Liver (tissue), 9 donors: ENCODE measurements around the gene SLC6A2. TPM values are rescaled to one million over a fixed set of nuclear protein-coding genes. Genes with fewer than 3 reads are reported as not detected.
"Not testable (repeated sequence)": the region's sequence is repeated elsewhere in the genome, so short reads cannot be mapped to it uniquely, and the experiment has no call there.

Experiments used
- DNase-seq: peaks from one replicate; pipeline ENCODE4 v3.0.0-alpha.2; 2017; ENCODE audit warnings: low spot score
- H3K27ac ChIP-seq, 2 donors: one replicate each; pipeline ENCODE4 v1.7.0; 2013; ENCODE audit warnings: inconsistent platforms in 2 of 2, low read length in 2 of 2, control low read depth in 1 of 2, low read depth in 1 of 2, mild to moderate bottlenecking in 1 of 2
- H3K27me3 ChIP-seq, 4 donors: one replicate each; pipeline versions ENCODE4 v1.6.1 to v1.7.0; 2013; ENCODE audit warnings: low read length in 3 of 4, inconsistent platforms in 1 of 4, mild to moderate bottlenecking in 1 of 4, moderate library complexity in 1 of 4; ENCODE audit not compliant: control insufficient read depth in 4 of 4, insufficient read depth in 4 of 4
- H3K36me3 ChIP-seq, 4 donors: one replicate each; pipeline versions ENCODE4 v1.6.1 to v1.7.0; 2013; ENCODE audit warnings: low read length in 3 of 4, mild to moderate bottlenecking in 3 of 4, low read depth in 1 of 4, moderate library complexity in 1 of 4; ENCODE audit not compliant: control insufficient read depth in 4 of 4, insufficient read depth in 3 of 4
- H3K4me1 ChIP-seq, 4 donors: one replicate each; pipeline versions ENCODE4 v1.6.1 to v1.7.0; 2013; ENCODE audit warnings: low read length in 3 of 4, mild to moderate bottlenecking in 3 of 4, moderate library complexity in 1 of 4; ENCODE audit not compliant: control insufficient read depth in 4 of 4, insufficient read depth in 4 of 4
- H3K4me3 ChIP-seq, 3 donors: one replicate each; pipeline versions ENCODE4 v1.6.1 to v1.7.0; 2013; ENCODE audit warnings: low read length in 3 of 3, control low read depth in 1 of 3, low read depth in 1 of 3, mild to moderate bottlenecking in 1 of 3
- H3K9ac ChIP-seq, 2 donors: one replicate each; pipeline ENCODE4 v1.7.0; 2013; ENCODE audit warnings: low read length in 2 of 2, mild to moderate bottlenecking in 2 of 2, moderate library complexity in 2 of 2, control low read depth in 1 of 2, low read depth in 1 of 2
- H3K9me3 ChIP-seq, 4 donors: one replicate each; pipeline versions ENCODE4 v1.6.1 to v1.7.0; 2013; ENCODE audit warnings: low read length in 3 of 4; ENCODE audit not compliant: control insufficient read depth in 4 of 4
- ATF3 ChIP-seq: IDR thresholded peaks from 2 replicates; pipeline ENCODE4 v1.6.1; 2016; ENCODE audit warnings: antibody characterized with exemption
- CTCF ChIP-seq: fragments of 150-350 bp; IDR thresholded peaks from 2 replicates; pipeline ENCODE4 v1.5.1; 2017; ENCODE audit warnings: improper control_type of control experiment, low read depth, low read length; ENCODE audit not compliant: missing input control
- FOXA1 ChIP-seq: IDR thresholded peaks from 2 replicates; pipeline ENCODE4 v1.6.1; 2016; ENCODE audit warnings: antibody characterized with exemption
- FOXA2 ChIP-seq: IDR thresholded peaks from 2 replicates; pipeline ENCODE4 v1.6.1; 2016; ENCODE audit warnings: antibody characterized with exemption
- HNF4A ChIP-seq, 2 donors: conservative IDR thresholded peaks; 2 replicates each; pipeline ENCODE4 v1.6.1; 2016; ENCODE audit warnings: antibody characterized with exemption in 2 of 2, mild to moderate bottlenecking in 2 of 2
- HNF4G ChIP-seq: IDR thresholded peaks from 2 replicates; pipeline ENCODE4 v1.6.1; 2016; ENCODE audit warnings: antibody characterized with exemption
- JUND ChIP-seq, 2 donors: IDR thresholded peaks; 2 replicates each; pipeline ENCODE4 v1.6.1; 2016; ENCODE audit warnings: antibody characterized with exemption in 2 of 2
- NR2F2 ChIP-seq: IDR thresholded peaks from 2 replicates; pipeline ENCODE4 v1.6.1; 2016; ENCODE audit warnings: antibody characterized with exemption
- RAD21 ChIP-seq, 2 donors: IDR thresholded peaks; 2 replicates each; pipeline ENCODE4 v1.6.1; 2016; ENCODE audit warnings: antibody characterized with exemption in 2 of 2, mild to moderate bottlenecking in 2 of 2
- SP1 ChIP-seq: IDR thresholded peaks from 2 replicates; pipeline ENCODE4 v1.6.1; 2018; ENCODE audit warnings: antibody characterized with exemption, mild to moderate bottlenecking
- TAF1 ChIP-seq: conservative IDR thresholded peaks from 2 replicates; pipeline ENCODE4 v1.6.1; 2016; ENCODE audit warnings: antibody characterized with exemption, mild to moderate bottlenecking
- WGBS: extraction: QIAGEN DNeasy Blood & Tissue Kit; methylation state at CpG from one replicate; pipeline ENCODE4 v1.1.7; 2013; 5-methylcytosine and 5-hydroxymethylcytosine counted together
- polyA plus RNA-seq, 2 donors: library from polyadenylated mRNA; stranded (reverse) in 1 of 2; unstranded in 1 of 2; fragments of 200-250 nt in 1 of 2; fragments of >200 nt in 1 of 2; fragmentation: Nextera tagmentation in 1 of 2; extraction: Ambion mirVana in 1 of 2; gene quantifications; one replicate each; pipeline versions ENCODE4 v1.2.1 to v1.2.3, GENCODE V29; 2013 to 2015
- total RNA-seq, 2 donors: library from RNA; depleted of rRNA; stranded (reverse); fragments of >200 nt; gene quantifications; one replicate each; pipeline ENCODE4 v1.2.3, GENCODE V29; 2014
- donor health status: healthy.
- donor health status: healthy.
- donor health status: healthy.
- donor health status: healthy.
- donor health status: healthy.

Gene SLC6A2
- total and polyA plus RNA-seq, 4 donors: under 0.01 to 0.10 (median 0.07) TPM; not detected in 1

GRCh38 chr16:55746081-55746480, 90.3 kb downstream of the SLC6A2 start (continued):
- TF ChIP-seq CTCF (no peak), FOXA1 (no peak), HNF4A (conservative IDR thresholded peaks at IDR 0.05) (no peak), TAF1 (no peak), JUND (IDR thresholded peaks at IDR 0.05) (no peak), RAD21 (IDR thresholded peaks at IDR 0.05) (no peak)

GRCh38 chr16:55747785-55748184, 92.0 kb downstream of the SLC6A2 start:
- DNase-seq: no peak
- TF ChIP-seq TAF1 (no peak), SP1 (no peak), JUND (IDR thresholded peaks at IDR 0.05) (no peak), NR2F2 (no peak), FOXA2 (no peak), CTCF (no peak), HNF4G (no peak), ATF3 (no peak), HNF4A (conservative IDR thresholded peaks at IDR 0.05) (no peak), FOXA1 (no peak)
- H3K9ac ChIP-seq: no peak overlapping the region

GRCh38 chr16:55752465-55753144, 96.8 kb downstream of the SLC6A2 start:
- DNase-seq, H3K4me3 ChIP-seq, H3K36me3 ChIP-seq, H3K9ac ChIP-seq, H3K9me3 ChIP-seq, H3K27me3 ChIP-seq, H3K27ac ChIP-seq, H3K4me1 ChIP-seq: not testable (repeated sequence)
- WGBS: 69% methylated on average over 5 of the region's 5 CpGs

More at GRCh38 chr16:55747785-55748184, 92.0 kb downstream of the SLC6A2 start:
- no peaks in the 10 kb centered on the region for H3K9me3 ChIP-seq
- no peaks in the 10 kb centered on the region for H3K4me1 ChIP-seq
- H3K27me3 ChIP-seq: no peaks in the 10 kb centered on the region
- no peaks in the 10 kb centered on the region for H3K36me3 ChIP-seq
- H3K27ac ChIP-seq: no peak overlapping the region
- no peak overlapping the region for H3K4me3 ChIP-seq
- WGBS: 76% methylated on average over 4 of the region's 4 CpGs

- WGBS: 73% methylated on average over 4 of the region's 4 CpGs
- not testable (repeated sequence) for H3K27ac ChIP-seq, DNase-seq
Observed at GRCh38 chr16:55753145-55753631, 97.4 kb downstream of the SLC6A2 start.

More at GRCh38 chr16:55753145-55753631, 97.4 kb downstream of the SLC6A2 start:
- H3K9me3 ChIP-seq, H3K9ac ChIP-seq, H3K4me3 ChIP-seq, H3K36me3 ChIP-seq, H3K27me3 ChIP-seq, H3K4me1 ChIP-seq: not testable (repeated sequence)

Other genes starting within 250 kb of the SLC6A2 start
- 1 to 10 TPM; 4.6 to 6.3 TPM for gene MMP2, start 176.8 kb upstream of the SLC6A2 start, total RNA-seq
- 1 to 10 TPM; 2.8 to 6.0 TPM for gene MMP2, start 176.8 kb upstream of the SLC6A2 start, polyA plus RNA-seq
- 1 to 10 TPM; 4.1 to 4.2 TPM for gene LPCAT2, start 146.9 kb upstream of the SLC6A2 start, total RNA-seq
- 1 to 10 TPM in 1 of 2 donors, under 1 TPM in 1; 0.96 to 1.2 TPM for gene LPCAT2, start 146.9 kb upstream of the SLC6A2 start, polyA plus RNA-seq
- under 1 TPM; 0.33 to 0.42 TPM for gene CAPNS2, start 89.3 kb upstream of the SLC6A2 start, total RNA-seq
- not detected for gene CAPNS2, start 89.3 kb upstream of the SLC6A2 start, polyA plus RNA-seq
- 100 to 1,000 TPM in 1 of 2 donors, 1 to 10 TPM in 1; 8.4 to 376 TPM for gene CES1, start 177.1 kb downstream of the SLC6A2 start, total RNA-seq
- gene CES1, start 177.1 kb downstream of the SLC6A2 start, polyA plus RNA-seq: 1,000 to 10,000 TPM in 1 of 2 donors, 100 to 1,000 TPM in 1; 716 to 1,773 TPM
- gene CES5A, start 219.4 kb downstream of the SLC6A2 start, total RNA-seq: under 1 TPM in 1 of 2 donors, not detected in 1; 0.67 TPM
- 1 to 10 TPM in 1 of 2 donors, under 1 TPM in 1; 0.96 to 1.5 TPM for gene CES5A, start 219.4 kb downstream of the SLC6A2 start, polyA plus RNA-seq